Brain pericyte (primary cell): ENCODE measurements around the gene BLID.

ENCODE experiments used
- DNase-seq: peaks from one replicate; pipeline ENCODE4 v3.0.0-alpha.2; 2012; ENCODE audit warnings: low read depth, low spot score

Gene BLID

GRCh38 chr11:122140500-122140899 is 24.5 kb upstream of the BLID start:
- DNase-seq: no peak

DNA sequence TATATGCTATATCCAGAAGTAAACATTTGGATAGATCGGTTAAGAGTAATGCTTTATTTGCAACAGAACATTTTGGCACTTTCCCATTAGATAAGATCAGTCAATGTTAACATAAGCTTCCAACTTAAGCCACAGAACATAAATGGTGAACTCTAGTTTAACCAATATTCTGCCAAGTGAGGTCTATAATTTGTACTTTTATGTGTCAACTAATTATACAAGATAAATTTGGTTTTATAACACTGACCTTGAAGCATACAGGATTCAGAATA is 23.5 kb upstream of the BLID start:
- no peak for DNase-seq

DNA sequence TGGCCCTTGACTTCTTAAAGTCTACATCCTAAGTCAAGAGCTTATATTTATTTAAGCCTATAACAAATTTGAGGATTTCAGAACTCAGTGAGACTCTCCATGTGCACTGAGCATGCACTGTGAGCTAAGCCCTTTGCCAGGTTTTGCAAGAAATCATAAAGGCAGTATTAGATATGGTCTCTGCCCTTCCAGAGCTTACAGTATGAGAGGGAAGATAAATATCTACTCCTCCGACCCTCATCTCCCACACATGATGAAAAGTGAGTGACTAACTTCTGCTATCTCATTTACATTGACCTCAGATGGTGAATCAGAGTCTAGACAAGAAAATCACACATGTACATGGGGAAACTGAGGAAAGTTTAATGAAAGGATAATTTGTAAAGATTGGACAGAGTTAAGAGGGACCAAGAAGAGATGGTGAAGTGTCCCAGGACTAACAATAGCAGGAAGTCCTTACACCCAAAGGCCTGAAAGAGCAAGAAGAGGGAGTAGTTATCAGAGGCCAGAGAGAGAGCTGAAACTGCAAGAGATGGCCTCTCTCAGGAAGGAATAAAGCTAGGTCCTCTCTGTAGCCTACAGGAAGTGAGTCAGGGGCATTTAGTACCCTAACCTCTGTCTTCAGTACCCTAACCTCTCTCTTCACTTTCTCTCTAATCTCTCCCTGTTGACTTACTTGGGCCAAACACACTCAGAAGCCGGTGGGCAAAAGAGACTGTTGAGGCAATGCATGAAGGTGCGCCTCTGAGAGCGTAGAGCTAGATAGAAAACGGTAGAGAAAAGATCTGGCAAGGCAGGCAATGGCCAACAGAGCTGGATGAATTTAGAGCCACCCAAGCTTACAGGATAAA is 23.0 kb upstream of the BLID start:
- DNase-seq: no peak

GRCh38 chr11:122137078-122137793 is 21.2 kb upstream of the BLID start:
- DNase-seq: no peak

- DNase-seq: no peak
These were observed 15.1 kb upstream of the BLID start for GRCh38 chr11:122131126-122131525.

DNA sequence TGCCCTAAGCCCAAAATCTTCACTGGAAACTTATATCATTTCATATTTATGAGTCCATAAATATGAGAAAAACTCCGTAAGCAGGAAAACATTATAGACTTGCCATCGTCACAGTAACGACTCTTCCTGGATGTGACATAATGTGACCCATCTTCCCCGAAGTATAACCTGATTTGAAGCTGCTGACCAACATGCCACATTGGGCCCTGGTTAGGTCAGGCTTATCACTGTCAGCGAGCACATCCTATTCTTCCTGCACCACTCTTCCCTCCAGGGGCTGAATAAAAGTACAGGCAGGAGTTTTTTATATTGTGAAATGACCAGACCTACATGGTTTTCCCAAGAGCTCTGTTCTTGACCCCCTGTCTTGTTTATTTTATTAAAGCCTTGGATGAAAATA is 12.1 kb upstream of the BLID start:
- no peak for DNase-seq

- no peak for DNase-seq
These were observed 11.0 kb upstream of the BLID start for GRCh38 chr11:122127020-122127419.

GRCh38 chr11:122126024-122126688 is 10.1 kb upstream of the BLID start:
- no peak for DNase-seq

DNA sequence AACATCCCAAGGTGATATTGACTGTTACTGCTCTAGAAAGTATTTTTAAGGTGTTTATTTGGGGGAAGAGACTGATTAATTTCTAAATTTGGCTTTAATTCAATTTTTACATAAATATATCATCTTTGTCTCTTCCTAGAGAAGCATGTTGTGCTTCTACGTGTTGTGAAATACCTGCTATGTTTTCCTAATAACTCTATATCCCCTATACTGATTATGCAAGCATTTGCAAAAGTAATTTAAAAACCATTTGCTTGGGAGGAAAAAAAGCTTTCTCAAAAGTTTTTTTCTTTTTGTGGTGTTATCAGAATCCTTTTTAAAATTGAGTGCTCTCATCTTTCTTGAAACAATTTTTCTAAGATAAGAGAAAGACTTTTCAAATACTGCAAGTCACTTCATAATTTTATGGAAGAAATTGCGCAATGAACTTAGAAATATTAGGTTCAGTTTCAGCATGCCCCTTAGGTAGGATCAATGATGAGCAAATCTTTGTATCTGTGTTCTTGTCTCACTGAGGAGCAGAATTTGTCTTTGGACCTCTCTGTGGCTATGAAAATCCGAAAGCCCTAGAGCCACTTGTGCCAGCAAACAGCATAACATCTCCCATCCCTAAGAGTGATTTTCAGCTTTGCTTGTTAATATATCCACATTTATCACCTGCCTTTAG is 7.4 kb upstream of the BLID start:
- DNase-seq: no peak

DNA sequence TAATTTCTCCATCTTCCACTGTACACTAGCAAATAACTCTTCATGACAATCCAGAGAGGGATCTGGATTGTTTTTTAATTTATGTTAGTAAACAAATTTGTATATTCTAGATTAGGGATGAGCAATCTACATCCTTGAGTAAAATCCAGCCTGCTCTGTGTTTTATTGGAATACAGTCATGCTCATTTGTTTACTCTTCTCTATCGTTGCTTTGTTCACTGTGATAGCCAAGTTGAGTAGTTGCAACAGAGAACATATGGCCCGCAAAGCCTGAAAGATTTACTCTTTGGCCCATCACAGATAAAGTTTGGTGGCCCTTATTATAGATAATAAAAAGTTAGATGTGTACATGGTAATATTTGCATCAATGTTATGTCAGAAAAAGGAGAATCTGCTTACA is 6.2 kb upstream of the BLID start:
- no peak for DNase-seq

- DNase-seq: no peak
These were observed 4.1 kb upstream of the BLID start for GRCh38 chr11:122120096-122120495.

DNA sequence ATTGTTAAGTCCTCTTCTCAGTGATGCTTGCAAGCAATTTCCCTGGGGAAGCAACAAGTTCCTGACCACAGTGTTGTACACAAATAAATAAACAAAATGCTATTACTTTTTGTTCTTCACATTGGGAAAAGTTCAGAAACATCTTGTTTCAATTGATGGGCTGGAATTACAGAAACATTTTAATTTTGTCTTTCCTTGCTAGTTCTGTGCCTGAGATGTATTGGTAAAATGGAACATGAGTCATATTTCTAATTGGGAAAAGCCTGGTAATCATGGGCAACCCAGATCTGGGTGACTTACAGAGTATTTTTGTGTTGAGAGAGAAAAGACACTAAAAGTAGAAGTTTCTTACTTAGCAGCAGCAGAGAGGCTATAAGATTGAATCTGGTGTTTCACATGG is 576 bp upstream of the BLID start:
- no peak for DNase-seq

DNA sequence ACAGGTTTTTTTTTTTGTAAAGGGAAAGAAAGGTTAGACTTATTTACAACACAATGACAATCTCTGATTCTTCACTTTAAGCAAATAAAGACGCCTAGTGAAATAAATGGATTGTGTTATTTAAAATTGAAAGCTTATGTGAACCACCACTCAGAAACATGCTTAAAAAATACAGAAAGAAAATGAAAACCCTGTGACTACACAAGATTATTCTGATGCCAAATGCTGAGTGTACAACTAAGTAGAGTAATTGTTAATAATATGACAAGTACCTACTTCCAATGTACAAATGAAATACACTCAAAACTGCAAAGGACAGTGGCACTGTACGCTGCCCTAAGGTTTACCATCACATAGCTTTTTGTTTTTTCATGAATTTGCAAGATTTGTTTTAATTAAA is 1.0 kb downstream of the BLID start:
- no peak for DNase-seq

DNA sequence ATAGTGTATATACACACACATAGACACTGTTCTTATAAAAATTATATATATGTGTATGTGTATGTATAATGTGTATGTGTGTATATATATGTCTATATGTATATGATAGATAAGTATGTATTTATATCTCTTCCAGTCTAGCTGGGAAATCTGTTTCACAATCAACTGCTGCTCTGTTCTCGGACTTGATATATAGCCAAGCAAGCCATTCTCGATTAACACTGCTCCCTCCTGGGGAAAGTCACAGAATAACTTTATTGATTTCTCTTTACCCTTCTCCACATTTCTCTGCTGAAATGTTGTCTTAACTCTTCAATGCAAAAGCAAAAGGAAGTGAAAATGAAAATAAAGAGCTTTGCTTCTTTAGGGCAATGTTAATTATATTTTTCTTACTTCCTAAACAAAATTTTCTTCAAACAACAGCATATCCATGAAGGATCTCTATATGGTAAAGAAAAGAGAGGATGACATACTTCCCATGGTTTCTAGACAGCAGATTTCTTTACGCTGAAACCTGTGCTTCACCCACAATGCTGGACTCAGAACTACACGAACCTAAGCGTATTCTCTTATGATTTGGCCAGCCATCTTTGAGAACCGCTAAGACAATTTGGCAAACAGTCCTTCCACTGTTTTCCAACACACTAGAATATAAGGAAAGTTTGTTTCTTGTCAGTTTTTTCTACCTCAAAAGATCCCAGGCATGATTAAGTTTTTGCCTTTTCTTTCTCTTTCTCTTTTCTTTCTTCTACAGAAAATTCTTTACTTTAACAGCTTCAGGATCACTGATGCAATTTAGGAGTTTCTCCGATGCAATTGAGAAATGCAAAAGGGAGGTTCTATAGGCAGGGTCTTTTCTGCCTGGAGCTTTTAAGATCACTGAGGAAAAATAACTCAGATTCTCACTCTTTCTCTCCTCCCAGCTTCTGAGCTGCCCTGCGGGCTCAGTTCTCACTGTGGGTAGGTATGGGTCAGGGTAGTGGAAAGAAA is 1.9 kb downstream of the BLID start:
- DNase-seq: no peak

GRCh38 chr11:122112470-122113365 is 3.3 kb downstream of the BLID start:
- no peak for DNase-seq

DNA sequence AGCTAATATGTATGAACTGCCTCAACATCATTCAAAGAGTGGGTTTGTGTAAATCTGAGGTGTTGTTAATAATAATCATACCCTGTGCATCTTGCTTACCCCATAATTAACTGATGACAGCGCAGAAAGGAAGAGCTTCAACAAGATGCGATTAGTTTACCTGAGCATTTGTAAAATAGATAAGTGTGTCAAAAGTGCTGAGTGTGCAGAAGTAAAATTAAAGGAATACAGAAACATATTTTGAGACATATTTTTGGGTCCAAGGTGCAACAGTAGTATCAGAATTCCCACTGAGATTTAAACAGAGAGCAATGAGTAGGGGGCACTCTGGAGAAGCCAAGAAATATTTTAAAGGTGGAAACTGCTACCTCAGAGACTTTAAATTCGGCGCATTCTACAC is 6.1 kb downstream of the BLID start:
- no peak for DNase-seq

- no peak for DNase-seq
These were observed 7.2 kb downstream of the BLID start for GRCh38 chr11:122108828-122109227.

GRCh38 chr11:122108192-122108799 is 7.7 kb downstream of the BLID start:
- no peak for DNase-seq

- DNase-seq: no peak
These were observed 8.4 kb downstream of the BLID start for GRCh38 chr11:122107566-122107965.

DNA sequence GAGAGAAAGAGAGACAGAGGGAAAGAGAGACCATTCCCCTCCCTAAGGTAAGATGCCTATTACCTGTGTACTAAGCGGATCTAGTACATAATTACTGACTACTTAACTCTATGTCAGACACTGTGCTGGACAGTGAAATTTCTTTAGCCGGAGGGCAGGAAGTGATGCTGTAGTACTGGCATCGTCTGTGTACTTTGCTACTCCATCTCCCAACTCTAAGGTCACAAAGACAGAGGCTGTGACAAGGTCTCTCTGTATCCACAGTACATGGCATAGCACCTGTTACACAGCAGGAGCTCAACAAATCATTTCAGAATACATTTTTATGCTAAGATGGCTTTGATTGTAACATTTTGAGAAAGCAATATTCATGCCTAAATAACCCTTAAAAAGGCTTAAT is 9.0 kb downstream of the BLID start:
- no peak for DNase-seq
